ENCODE results near the gene AP2S1. TPM values are rescaled to one million over a fixed set of nuclear protein-coding genes. Genes with fewer than 3 reads are reported as not detected.

Gene AP2S1
- total and polyA plus RNA-seq, 2 of the 8 experiments (the other 6 are each of a cell fraction or from before 2014, with no cell fraction given), result 195 to 211 TPM

- TF ChIP-seq SIX5 (IDR thresholded peaks at IDR 0.05; ENCODE audit: low read depth, low read length), result no peak
- TF ChIP-seq SRF (IDR thresholded peaks at IDR 0.05; ENCODE audit: low read depth, low read length), result no peak
- TF ChIP-seq CREB1 (IDR thresholded peaks at IDR 0.05), result peak; percentile 58
- peak; percentile 85 for TF ChIP-seq TEAD4 (IDR thresholded peaks at IDR 0.05; ENCODE audit: low read depth, low read length)
- no peak for TF ChIP-seq RNF2 (IDR thresholded peaks at IDR 0.05; ENCODE audit: borderline replicate concordance, low read depth, low read length, missing control alignments, poor library complexity, severe bottlenecking)
- no peak for TF ChIP-seq SP1 (IDR thresholded peaks at IDR 0.05; ENCODE audit: low read depth, low read length)
- no peak for TF ChIP-seq JUN (IDR thresholded peaks at IDR 0.05; ENCODE audit: low read depth, low read length)
- TF ChIP-seq ATF2 (IDR thresholded peaks at IDR 0.05; ENCODE audit: low read length), result 0 out of 2 replicates have a peak, but pooled peaks have one; percentile 64
- 0 out of 4 replicates have a peak, but pooled peaks of 1 of the 2 experiments have one; percentile 41 for TF ChIP-seq SIN3A (conservative IDR thresholded peaks at IDR 0.05 in 1 of 2, IDR thresholded peaks at IDR 0.05 in 1 of 2; ENCODE audit: low read depth in 1 of 2, low read length in 2 of 2)
- peak; percentile 70; the same call in 1 of the 2 replicates for TF ChIP-seq KDM1A (IDR thresholded peaks at IDR 0.05; ENCODE audit: borderline replicate concordance, low read length)
- no peak for TF ChIP-seq USF2 (IDR thresholded peaks at IDR 0.05; ENCODE audit: low read length)
Observed at GRCh38 chr19:46840498-46840942, 10.1 kb downstream of the AP2S1 start (continued).

Data from H1 (cell line).